ENCODE measurements around the gene RER1.

RER1 gene

DNA sequence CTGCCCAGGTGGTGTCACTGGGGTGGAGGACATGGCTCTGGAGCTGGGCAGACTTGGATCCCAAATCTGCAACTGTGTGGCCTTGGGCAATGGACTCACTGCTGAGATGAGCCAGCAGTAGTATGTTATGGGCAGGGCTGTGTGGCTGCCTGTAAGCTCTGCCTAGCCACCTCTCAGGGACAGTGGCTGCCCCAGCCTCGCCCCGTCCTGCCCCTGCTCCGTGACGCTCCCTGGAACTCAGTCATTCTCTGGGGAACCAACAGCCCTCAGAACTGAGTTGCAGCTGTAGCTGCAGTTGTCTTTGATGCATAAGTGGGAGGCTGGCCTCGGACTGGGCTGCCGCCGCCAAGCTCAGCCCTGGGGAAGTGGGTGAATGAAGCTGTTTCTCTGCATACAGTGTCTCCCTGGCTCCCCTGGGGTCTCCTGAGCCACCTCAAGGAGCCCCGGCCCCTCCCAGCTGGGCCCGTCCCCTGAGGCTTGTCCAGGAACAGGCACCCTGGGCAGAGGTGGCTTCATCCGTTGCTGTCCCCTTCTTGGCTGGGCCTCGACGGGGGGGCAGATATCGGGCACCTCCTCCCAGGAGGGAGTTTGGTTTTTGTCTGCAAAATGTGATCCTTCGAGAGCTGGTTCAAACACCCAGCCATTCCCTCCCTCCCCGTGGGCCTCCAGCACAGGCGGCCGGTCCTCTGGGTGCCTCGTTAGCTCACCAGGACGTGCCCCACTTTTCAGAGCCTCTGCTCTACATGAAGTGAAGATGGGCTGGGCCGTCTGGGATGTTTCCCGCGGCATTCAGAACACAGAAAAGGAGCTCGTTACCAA, 58.2 kb downstream of the RER1 start:
- no peak for DNase-seq

GRCh38 chr1:2451741-2452140, 60.1 kb downstream of the RER1 start:
- no peak for DNase-seq

GRCh38 chr1:2452201-2452931, 60.7 kb downstream of the RER1 start:
- no peak for DNase-seq

GRCh38 chr1:2452932-2453315, 61.3 kb downstream of the RER1 start:
- DNase-seq, result no peak

DNA sequence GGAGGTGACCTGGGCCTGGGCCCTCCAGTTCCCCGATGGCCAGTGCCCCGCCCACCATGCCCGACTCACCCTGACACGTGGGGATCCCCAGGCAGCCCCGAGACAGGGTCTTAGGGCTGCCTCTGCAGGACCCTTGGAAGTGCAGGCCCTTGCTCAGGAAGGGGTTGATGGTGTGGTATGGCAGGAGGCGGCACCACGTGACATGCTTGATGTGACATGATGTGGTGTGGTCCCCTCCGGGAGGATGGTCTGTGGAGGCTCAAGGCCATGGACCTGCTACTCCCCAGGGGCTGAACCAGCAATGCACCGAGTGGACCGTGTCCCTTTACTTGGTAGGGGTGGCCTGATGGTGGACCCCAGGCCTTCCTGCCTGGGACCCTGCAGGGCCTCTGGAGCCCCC, 62.6 kb downstream of the RER1 start:
- no peak for DNase-seq

Data from RPMI8226 (cell line).